ENCODE data around the gene ICE2. TPM values are rescaled to one million over a fixed set of nuclear protein-coding genes. Genes with fewer than 3 reads are reported as not detected.
A peak's percentile ranks its signal among the peaks of the same experiment; 100 is the strongest.
"Not testable (repeated sequence)": the region's sequence is repeated elsewhere in the genome, so short reads cannot be mapped to it uniquely, and the experiment has no call there.

The ICE2 gene
- polyA plus RNA-seq, 4 donors = 79.7 to 98.0 (median 91.8) TPM

DNA sequence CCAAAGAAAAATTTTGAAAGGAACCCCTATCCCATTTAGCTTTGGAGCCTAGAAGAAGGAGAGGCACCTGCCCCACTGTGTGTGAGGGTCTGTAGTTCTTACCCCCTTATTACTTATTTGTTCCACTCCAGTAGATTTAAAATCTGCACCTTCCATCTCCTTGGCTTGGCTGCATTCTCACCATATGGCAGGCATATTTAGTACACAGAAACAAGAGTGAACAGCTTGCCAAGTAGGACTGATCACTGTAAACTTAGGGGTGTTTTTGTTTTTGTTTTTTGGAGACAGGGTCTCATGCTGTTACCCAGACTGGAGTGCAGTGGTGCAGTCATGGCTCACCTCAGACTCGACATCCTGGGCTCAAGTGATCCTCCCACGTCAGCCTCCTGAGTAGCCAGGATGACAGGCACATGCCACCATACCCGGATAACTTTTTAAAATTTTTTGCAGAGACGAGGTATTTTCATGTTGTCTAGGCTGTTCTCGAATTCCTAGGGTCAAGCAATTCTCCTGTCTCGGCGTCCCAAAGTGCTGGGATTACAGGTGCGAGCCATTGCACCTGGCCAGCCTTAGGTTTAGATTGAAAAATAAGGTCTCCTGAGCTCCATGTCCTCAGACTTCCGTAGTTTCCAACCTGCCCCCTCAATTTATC lies 67.0 kb downstream of the ICE2 start:
- no peak for DNase-seq (ENCODE audit: low read depth in 4 of 4, low spot score in 3 of 4)

DNA sequence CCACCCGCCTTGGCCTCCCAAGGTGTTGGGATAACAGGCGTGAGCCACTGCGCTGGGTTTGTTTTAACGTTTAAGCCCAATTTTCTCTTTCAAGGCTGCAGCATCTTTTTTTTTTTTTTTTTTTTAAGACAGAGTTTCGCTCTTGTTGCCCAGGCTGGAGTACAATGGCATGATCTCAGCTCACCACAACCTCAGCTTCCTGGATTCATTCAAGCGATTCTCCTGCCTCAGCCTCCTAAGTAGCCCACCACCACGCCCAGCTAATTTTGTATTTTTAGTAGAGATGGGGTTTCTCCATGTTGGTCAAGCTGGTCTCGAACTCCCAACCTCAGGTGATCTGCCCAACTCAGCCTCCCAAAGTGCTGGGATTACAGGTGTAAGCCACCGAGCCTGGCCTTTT lies 68.6 kb downstream of the ICE2 start:
- DNase-seq (ENCODE audit: low read depth in 4 of 4, low spot score in 3 of 4) = not testable (repeated sequence)

DNA sequence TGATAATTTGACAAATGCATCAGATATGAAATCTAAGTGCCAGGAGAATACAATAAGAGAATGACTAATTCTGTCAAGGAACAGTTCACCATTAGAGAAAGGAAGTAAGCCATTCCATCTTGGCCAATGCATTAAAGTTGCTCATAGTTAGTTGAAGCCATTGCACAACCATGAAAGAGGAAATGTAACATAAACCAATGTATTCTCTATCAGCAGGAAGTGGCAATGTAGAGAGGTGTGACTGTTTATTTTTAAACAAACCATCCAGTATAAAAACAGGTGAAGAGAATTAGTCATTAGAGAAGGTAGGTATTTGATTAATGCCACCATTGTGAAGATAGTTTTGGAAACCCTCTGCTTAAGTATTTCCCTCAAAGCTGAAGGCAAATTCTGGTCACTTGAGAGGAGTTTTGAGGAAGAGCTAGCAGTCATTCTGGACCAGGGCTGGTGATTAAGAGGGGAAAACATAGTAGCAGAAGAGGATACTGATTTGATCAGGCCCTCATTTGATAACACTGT lies 70.4 kb downstream of the ICE2 start:
- DNase-seq (ENCODE audit: low read depth in 4 of 4, low spot score in 3 of 4) = no peak

DNA sequence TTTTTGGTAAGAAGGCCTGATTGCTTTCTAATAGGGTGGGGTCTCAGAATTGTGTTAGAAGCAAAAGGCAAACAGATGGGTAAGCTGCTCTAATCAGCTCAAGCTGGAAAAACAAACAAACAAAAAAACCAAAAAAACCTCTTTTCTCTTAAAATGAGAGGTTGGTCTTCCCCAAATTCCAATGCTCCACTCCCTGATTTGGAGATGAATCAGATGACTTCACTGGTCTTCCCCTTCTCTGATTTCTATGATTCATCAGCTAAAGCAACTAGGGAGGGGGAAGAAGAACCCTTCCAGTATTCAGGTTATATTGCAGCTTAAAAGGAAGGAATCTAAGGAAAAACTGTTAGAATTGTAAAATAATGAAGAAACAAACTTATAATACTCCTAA lies 71.5 kb downstream of the ICE2 start:
- no peak for DNase-seq (ENCODE audit: low read depth in 4 of 4, low spot score in 3 of 4)

DNA sequence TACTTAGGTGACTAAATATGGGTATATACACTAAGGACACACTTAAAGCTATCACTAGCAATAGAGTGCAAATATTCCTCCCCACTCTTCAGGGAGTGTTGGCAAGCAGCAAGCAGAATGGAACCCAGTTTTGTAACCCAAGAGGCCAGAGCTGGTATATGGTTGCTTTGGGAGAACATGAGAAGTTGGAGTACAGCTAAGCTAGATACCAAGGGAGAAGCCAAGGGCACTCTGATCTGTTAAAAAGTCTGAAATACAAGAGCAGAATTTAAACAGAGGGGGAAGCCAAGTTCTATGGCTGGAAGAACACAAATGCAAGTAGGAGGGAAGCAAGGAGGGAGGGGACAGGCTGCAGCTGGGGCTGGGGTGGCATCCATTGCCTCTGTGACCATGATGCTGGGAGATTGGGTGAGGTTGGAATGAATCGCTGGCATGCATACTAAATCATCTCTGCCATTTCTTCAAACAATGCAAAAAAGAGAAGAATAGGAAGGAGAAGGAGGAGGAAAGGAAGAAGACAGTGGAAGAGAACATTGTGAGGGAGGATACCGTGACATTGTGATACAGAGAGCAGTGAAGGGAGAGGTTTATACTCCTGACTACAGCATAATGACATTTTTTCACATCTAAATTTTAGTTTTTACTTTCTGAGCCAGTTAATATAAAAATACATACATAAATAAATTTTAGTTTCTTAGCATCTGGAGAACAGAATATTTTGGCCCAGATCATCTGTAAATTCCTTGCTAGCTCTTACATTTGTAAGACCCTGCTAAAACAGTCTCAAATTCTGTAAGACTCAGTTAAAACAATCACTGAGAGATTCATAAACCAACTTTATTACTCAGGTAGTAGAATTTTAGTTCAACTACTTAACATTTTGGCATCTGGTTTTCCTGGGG lies 72.2 kb downstream of the ICE2 start:
- no peak for DNase-seq (ENCODE audit: low read depth in 4 of 4, low spot score in 3 of 4)

DNA sequence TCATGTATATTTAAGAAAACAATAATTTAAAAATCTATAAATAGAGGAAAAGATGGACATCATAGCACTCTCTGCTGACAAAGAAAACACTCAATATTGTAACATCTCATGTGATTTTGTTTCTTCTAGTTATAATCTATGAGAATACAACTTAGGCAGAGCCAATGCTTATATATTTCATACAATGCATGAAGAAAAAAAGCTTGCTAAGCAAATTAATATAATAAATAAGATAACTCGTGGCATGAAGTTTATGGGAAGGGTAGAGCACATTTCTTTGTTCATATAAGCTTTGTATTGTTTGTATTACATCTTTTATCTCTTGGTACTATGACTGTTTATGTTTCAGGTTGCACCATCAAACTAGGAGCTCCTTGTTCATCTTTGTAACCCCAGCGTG lies 73.5 kb downstream of the ICE2 start:
- DNase-seq (ENCODE audit: low read depth in 4 of 4, low spot score in 3 of 4) = no peak

DNA sequence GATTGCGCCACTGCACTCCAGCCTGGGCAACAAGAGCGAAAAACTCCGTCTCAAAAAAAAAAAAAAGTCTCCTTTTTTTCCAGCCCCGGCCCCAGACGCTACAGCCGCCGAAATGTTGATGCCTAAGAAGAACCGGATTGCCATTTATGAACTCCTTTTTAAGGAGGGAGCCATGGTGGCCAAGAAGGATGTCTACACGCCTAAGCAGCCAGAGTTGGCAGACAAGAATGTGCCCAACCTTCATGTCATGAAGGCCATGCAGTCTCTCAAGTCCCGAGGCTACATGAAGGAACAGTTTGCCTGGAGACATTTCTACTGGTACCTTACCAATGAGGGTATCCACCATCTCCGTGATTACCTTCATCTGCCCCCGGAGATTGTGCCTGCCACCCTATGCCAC lies 74.6 kb downstream of the ICE2 start:
- DNase-seq (ENCODE audit: low read depth in 4 of 4, low spot score in 3 of 4) = not testable (repeated sequence)

DNA sequence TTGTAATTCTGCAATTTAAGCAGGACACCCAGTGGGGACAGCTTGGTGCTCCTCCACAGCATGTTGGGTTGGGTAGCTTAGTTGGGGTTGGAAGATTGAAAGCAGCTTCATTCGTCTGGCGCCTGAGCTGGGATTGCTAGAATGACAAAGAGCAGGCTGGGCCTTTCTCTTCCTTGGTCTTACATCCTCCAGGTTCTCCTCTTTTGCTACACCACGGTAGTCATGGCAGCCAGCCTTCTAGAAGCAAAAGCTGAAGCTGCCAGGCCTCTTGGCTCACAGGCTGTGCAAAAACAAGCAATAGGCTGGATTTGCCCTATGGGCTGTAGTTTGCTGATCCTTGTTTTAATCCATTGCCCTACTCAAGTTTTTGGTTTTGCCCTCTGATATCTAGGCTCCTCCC lies 78.0 kb downstream of the ICE2 start:
- no peak for DNase-seq (ENCODE audit: low read depth in 4 of 4, low spot score in 3 of 4)

DNA sequence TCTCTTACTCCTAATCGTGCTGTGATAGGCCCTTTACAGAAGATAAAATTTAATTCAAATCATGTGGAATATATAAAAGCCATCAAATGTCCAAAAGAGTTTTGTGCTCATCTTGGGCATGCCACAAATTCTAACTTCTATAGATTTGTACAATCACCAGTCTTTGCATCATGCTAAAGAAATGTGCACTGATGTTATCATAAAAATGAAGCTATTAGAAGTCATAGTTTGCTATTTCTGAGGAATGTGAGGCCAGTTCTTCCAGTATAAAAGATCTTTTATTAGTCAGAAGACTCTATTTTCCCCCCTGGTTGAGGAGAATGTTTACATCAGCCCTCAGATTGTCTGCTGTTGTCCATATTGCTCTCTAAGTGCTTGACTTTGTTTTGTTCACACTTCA lies 79.0 kb downstream of the ICE2 start:
- no peak for DNase-seq (ENCODE audit: low read depth in 4 of 4, low spot score in 3 of 4)

DNA sequence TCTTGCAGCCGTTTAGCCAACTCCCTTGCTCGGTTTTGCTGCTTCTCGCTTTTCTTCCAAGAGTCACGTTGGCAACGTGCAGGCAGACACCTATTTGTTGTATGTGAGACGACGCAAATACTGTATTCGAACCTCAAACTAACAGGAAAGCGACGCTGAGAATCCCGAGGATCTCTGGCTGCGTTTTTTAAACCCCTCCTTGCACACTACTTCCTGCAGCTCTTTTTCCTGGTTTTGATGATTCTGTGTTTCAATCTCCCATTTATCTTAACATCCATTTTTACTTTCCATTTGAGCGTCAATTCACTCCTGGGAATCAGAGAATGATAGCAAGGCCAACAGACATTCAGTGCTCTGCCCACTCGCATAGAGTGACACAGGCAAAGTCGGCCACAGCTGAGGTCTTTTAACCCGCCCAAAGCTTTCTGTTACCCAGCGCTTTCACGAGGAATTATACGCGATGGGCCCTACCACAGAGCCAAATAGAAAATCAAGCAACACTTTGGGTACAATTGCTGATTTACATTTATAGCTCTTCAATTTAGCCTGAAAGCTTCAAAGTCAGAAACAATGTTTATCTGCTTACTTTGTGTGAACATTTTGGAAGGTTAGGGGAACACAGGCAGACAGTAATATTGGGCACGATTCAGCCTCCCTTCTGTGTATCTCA lies 79.6 kb downstream of the ICE2 start:
- DNase-seq (ENCODE audit: low read depth in 4 of 4, low spot score in 3 of 4) = no peak

DNA sequence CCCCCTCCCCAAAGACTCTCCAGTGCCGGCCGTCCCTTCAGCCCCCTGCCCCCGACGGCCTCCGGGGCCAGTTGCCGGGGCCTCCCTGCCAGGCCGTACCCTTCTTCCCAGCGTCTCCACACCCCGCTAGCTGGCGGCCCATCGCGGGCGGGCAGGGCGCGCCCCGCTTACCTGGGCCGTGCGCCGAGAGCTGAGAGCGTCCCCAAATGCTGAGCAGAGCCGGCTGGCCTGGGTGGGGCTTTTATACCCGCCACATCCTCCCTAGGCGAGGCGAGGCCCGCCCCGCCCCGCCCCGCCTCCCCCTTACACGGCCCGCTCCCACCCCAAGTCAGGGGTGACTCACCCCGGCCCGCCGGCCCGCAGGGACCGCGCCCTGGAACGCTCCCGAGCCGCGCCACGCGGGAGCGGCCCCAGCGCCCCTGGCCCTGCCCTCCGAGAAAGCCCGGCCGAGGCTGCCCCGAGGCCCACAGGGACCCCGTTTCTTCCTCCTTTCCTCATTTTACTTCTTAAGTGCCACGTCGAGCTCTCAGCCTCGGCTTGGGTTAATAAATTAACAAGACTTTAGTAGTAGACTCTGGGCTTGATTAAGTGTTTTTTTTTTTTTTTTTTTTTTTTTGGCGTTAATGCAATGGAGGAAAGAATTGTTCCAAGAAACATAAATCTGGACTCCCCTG lies 81.0 kb downstream of the ICE2 start, which contains the start of gene ANXA2:
ANXA2 (minus strand) TSS at position 215 of the 674 bp plus-strand sequence. CDS start 11,911 bp downstream, outside the sequence.
- DNase-seq (ENCODE audit: low read depth in 4 of 4, low spot score in 3 of 4) = peak in 1 of 4 donors; percentile 56

DNA sequence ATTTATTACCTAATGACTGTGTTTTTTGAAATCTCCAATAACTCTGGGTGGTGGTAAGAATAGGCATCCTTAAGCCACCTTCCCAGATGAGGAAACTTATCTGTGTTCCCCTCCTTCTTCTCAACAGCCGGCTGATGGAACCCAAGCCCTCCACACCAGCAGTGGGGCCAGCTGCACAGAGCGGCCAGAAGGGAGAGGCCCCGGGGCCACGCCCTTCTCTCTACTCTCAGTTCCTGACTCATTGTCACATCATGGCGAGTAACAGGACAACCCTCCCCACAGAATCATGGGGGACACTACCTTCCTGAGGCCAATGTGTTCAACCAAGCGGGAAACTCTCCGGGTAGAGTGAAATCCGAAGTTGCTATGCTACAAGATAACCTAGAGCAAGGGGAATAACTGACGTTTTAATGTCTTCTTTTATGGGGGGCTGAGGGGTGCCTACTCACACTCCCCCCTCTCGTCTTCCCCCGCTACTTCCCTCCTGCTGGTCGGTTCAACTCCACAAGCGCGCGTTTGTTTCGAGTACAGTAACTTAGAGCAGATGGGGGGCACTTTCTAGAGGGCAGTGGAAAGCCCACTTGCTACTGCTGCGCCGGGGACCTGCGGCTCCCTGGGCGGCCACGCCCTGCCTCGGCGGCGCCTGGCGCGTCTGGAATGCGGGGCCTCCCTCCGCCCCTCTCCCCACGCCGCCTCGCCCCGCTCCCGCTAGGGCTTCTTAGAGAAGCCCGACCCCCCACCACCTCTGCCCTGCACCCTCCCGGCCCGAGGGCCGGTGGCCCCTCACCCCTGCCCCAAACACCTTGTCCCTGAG lies 81.8 kb downstream of the ICE2 start:
- DNase-seq (ENCODE audit: low read depth in 4 of 4, low spot score in 3 of 4) = no peak

DNA sequence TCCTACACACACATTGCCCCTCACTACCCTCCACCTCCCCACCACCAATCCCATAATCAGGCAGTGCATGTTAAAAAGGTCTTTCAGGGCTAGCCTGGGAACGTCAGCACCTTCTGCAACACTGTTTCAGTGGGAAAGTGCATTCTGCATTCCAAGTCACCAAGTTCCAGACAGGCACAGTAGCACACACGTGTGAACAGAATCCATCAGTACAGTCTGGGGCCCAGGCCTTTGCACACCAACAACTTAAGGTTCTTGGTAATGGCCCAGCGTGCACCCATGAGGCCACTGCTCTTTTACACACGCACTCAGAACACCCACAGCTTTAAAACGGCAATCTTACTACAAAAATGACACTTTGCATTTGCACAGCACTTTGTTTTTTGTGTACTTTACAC lies 82.4 kb downstream of the ICE2 start:
- DNase-seq (ENCODE audit: low read depth in 4 of 4, low spot score in 3 of 4) = no peak

DNA sequence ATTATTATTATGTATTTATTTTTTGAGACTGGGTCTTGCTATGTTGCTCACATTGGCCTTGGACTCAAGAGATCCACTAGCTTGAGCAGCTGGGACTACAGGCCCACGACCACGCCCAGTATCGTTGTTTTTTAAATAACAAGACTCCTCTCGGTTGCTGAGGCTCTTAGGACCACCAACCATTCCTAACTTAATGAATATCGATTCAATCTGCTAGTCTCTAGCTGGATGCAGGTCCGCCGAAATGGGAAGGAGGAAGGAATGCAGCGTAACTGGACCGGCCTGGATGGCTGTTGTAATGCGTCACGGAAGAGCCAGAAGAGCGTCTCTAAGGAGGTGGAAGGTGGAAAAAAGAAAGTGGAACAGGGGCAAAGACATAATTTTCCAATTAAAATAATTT lies 82.8 kb downstream of the ICE2 start:
- no peak for DNase-seq (ENCODE audit: low read depth in 4 of 4, low spot score in 3 of 4)

DNA sequence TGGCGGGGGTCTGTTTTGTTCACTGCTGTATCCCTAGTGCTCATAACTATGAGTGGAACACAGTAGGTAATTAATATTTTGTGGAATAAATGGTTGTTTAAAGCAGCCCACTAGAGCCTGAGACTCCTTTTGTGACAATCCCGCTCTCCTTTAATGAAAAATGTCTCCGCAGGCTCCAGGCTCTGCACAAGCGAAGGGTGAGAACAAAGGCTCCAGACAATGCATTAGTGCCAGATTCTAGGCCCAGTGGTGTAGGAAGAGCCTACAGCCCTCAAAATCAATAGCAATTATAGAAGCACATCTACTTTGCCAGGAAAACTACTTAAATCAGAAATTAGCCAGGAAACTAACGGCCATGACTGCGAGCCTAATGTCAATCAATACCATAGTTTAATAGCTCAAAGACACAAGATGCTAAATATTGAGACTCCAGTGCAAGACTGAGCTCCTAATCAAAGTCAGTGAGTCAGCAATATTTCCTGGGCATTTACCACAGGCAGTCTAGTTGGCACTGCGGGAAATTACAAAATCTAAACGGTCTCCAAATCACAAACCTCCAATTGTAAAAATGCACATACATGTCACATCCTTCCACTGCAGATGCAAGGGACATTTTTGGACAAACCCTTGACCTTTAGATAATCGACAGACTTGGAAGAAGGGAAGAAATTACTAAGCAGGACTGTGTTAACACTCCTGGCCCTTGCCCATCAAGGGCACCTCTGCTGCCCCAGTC lies 83.5 kb downstream of the ICE2 start:
- DNase-seq (ENCODE audit: low read depth in 4 of 4, low spot score in 3 of 4) = no peak

DNA sequence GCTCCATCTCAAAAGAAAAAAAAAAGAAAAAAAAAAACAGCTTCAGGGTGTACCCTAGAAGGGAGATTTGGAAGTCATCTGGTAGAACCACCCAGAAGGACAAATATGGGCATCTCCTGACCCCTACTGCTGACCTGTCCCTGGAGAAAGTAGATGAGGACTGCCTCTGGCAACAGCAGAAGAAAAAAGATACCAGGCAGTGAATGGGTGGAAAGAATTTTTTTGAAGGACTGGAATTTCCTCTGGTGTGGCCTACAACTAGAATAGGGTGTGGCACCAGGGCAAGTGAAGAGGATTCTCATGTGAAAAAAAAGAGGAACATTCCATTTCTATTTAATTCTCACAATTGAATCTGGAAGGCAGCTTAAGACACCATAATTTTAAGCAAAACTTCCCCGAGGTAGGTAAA lies 84.2 kb downstream of the ICE2 start:
- DNase-seq (ENCODE audit: low read depth in 4 of 4, low spot score in 3 of 4) = no peak

DNA sequence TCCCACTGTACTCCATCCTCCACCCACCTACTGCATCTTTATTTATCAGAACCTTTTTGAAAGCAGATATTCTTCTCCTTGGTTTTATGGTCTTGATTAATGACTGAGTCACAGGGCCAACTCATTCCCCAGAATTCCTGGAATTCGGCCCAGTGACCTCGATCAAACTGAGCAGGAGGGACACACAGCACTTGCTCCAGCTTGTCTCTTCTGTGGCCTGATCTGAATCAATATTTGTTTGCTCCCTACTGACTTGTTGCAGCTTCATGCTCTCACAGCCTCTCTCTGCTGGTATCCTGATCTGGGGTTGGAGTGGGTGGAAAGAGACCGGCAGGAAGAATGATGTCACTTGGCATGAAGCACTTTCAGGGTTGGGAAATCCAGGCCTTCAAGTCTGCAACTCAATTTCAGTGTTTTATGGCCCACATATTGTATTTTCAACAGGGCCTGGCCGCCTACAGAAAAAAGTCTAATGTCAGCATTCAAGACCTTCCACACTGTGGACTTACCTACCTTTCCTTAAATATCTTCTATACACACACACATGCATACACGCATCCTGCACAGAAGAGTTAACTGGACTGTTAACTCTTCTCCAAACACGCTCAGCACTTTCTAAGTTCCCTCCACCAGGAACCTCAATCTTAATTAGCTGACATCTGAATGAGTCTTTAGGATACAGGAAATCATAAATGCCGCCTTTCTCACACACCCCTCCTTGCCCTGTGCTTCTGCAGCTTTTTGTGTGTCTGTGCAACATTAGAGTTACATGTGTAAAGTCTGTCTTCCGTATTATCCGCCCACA lies 85.8 kb downstream of the ICE2 start:
- DNase-seq (ENCODE audit: low read depth in 4 of 4, low spot score in 3 of 4) = peak in 2 of 4 donors; percentile 64 to 76

DNA sequence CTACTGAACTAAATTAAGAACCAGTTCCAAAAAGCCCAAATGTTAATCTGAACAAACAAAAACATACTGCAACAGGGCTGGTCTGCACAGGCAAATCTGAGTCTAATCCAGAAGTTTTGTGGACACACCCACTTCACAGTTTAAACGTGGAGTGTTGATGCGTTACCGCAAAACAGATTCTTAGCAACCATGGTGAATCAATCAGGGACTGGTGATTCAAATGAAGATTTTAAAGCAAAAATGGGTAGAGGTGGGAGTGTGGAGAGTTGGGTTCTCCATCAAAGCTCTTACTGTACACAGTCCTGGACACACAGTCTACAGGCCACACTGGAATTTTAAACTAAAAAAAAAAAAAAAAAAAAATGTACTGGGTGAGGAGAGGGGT lies 86.3 kb downstream of the ICE2 start:
- no peak for DNase-seq (ENCODE audit: low read depth in 4 of 4, low spot score in 3 of 4)

Measured in right renal pelvis (tissue), 4 donors.